Neuronal stem cell (in vitro differentiated cells): ENCODE measurements around the gene TCEANC2. TPM values are rescaled to one million over a fixed set of nuclear protein-coding genes. Genes with fewer than 3 reads are reported as not detected.

Experiments used
- DNase-seq: peaks from one replicate; pipeline ENCODE4 v3.0.0-alpha.2; 2013; ENCODE audit warnings: low spot score
- H2AFZ ChIP-seq: one replicate; pipeline ENCODE4 v1.6.1; 2013; ENCODE audit warnings: mild to moderate bottlenecking, low read length, inconsistent platforms
- H2AK5ac ChIP-seq: 2 replicates; pipeline ENCODE4 v1.6.1; 2013; ENCODE audit warnings: low read depth, mild to moderate bottlenecking, inconsistent platforms, low read length, moderate library complexity, mixed read lengths
- H2BK120ac ChIP-seq: 2 replicates; pipeline ENCODE4 v1.6.1; 2013; ENCODE audit warnings: low read depth, mild to moderate bottlenecking, inconsistent platforms, low read length, moderate library complexity, mixed read lengths
- H2BK12ac ChIP-seq: one replicate; pipeline ENCODE4 v1.6.1; 2013; ENCODE audit warnings: low read length, inconsistent platforms
- H2BK15ac ChIP-seq: 2 replicates; pipeline ENCODE4 v1.6.1; 2013; ENCODE audit warnings: mild to moderate bottlenecking, low read length, inconsistent platforms, mixed read lengths
- H2BK5ac ChIP-seq: one replicate; pipeline ENCODE4 v1.6.1; 2013; ENCODE audit warnings: inconsistent platforms, mild to moderate bottlenecking, low read length, moderate library complexity
- H3K14ac ChIP-seq: one replicate; pipeline ENCODE4 v1.6.1; 2013; ENCODE audit warnings: low read length, inconsistent platforms
- H3K18ac ChIP-seq: 2 replicates; pipeline ENCODE4 v1.6.1; 2013; ENCODE audit warnings: low read length, inconsistent platforms
- H3K23ac ChIP-seq: 2 replicates; pipeline ENCODE4 v1.6.1; 2013; ENCODE audit warnings: low read depth, mild to moderate bottlenecking, mixed read lengths, low read length, inconsistent platforms; ENCODE audit not compliant: poor library complexity
- H3K27ac ChIP-seq: replicated peaks from 3 replicates; pipeline ENCODE4 v1.5.1; 2013; ENCODE audit warnings: low read length, inconsistent platforms
- H3K27me3 ChIP-seq, 3 experiments: 2 replicates each; pipeline ENCODE4 v1.6.1; 2013; ENCODE audit warnings: low read length in 3 of 3, mild to moderate bottlenecking in 2 of 3, inconsistent platforms in 1 of 3, low read depth in 1 of 3, mixed read lengths in 1 of 3, moderate library complexity in 1 of 3; ENCODE audit not compliant: control insufficient read depth in 3 of 3, insufficient read depth in 3 of 3
- H3K36me3 ChIP-seq, 2 donors: replicated peaks in 1 of 2; 2 replicates each; pipeline ENCODE4 v1.6.1; 2013; ENCODE audit warnings: low read length in 2 of 2; ENCODE audit not compliant: control insufficient read depth in 2 of 2, insufficient read depth in 2 of 2
- H3K4ac ChIP-seq: 2 replicates; pipeline ENCODE4 v1.6.1; 2013; ENCODE audit warnings: inconsistent platforms, mild to moderate bottlenecking, low read length, moderate library complexity
- H3K4me1 ChIP-seq, 2 donors: 1 replicate in 1 of 2; 2 replicates in 1 of 2; pipeline ENCODE4 v1.6.1; 2013; ENCODE audit warnings: low read length in 2 of 2, low read depth in 1 of 2; ENCODE audit not compliant: control insufficient read depth in 2 of 2, insufficient read depth in 1 of 2
- H3K4me2 ChIP-seq: one replicate; pipeline ENCODE4 v1.6.1; 2013; ENCODE audit warnings: mild to moderate bottlenecking, low read length, inconsistent platforms; ENCODE audit not compliant: insufficient read depth, poor library complexity, severe bottlenecking
- H3K4me3 ChIP-seq, 2 donors: 2 replicates each; pipeline ENCODE4 v1.5.1; 2013; ENCODE audit warnings: low read length in 2 of 2, mild to moderate bottlenecking in 2 of 2, inconsistent platforms in 1 of 2, moderate library complexity in 1 of 2
- H3K79me1 ChIP-seq: one replicate; pipeline ENCODE4 v1.6.1; 2013; ENCODE audit warnings: low read depth, mild to moderate bottlenecking, inconsistent platforms, low read length, moderate library complexity
- H3K9ac ChIP-seq: one replicate; pipeline ENCODE4 v1.6.1; 2013; ENCODE audit warnings: mild to moderate bottlenecking, low read depth, low read length, inconsistent platforms; ENCODE audit not compliant: poor library complexity
- H3K9me3 ChIP-seq, 2 donors: replicated peaks in 1 of 2; 2 replicates each; pipeline versions ENCODE3 to v1.6.1; 2013; ENCODE audit warnings: low read length in 2 of 2, mild to moderate bottlenecking in 2 of 2, inconsistent platforms in 1 of 2, low read depth in 1 of 2, mixed read lengths in 1 of 2, moderate library complexity in 1 of 2; ENCODE audit not compliant: control insufficient read depth in 2 of 2, insufficient read depth in 1 of 2
- H4K8ac ChIP-seq: one replicate; pipeline ENCODE4 v1.6.1; 2013; ENCODE audit warnings: low read depth, mild to moderate bottlenecking, inconsistent platforms, low read length, moderate library complexity
- H4K91ac ChIP-seq: one replicate; pipeline ENCODE4 v1.6.1; 2013; ENCODE audit warnings: low read length, low read depth, mild to moderate bottlenecking, inconsistent platforms; ENCODE audit not compliant: poor library complexity
- WGBS, 2 donors: extraction: QIAGEN DNeasy Blood & Tissue Kit; methylation state at CpG; one replicate each; pipeline ENCODE4 v1.1.7; 2013; ENCODE audit warnings: missing lambda C conversion rate in 2 of 2, mixed read lengths in 1 of 2; ENCODE audit not compliant: insufficient read length in 2 of 2, insufficient replicate concordance in 1 of 2; ENCODE audit errors: extremely low coverage in 2 of 2; 5-methylcytosine and 5-hydroxymethylcytosine counted together
- small RNA-seq: library from polyadenylated mRNA; stranded (forward); fragments of <200 nt; extraction: miRNeasy Mini kit (QIAGEN cat#:217004); gene quantifications from one replicate; pipeline ENCODE3, GENCODE V24; 2013; ENCODE audit not compliant: insufficient read depth

Gene TCEANC2

GRCh38 chr1:54152696-54153095, 99.3 kb downstream of the TCEANC2 start, which contains the start of gene CDCP2:
Gene CDCP2, minus strand, starts transcription at chr1:54153000. Its CDS starts 78 bp downstream, at chr1:54152922.
- Histone ChIP-seq H4K8ac (no peak within 1 kb of the TSS), H2BK5ac (no peak within 1 kb of the TSS), H3K4ac (no peak within 1 kb of the TSS), H3K27ac (no peak within 1 kb of the TSS), H3K27me3 (peaks cover 0 to 3% (median 0%) of the 10 kb centered on the region in 3 experiments), H3K4me2 (no peak within 1 kb of the TSS), H3K36me3 (no peaks in the 10 kb centered on the region), H3K23ac (no peak within 1 kb of the TSS), H3K14ac (peak within 1 kb of the TSS; percentile 22), H2AK5ac (no peak within 1 kb of the TSS), H4K91ac (no peak within 1 kb of the TSS), H3K9ac (no peak within 1 kb of the TSS), H3K18ac (peak within 1 kb of the TSS; percentile 4), H3K4me3 (peak within 1 kb of the TSS in 1 of 2 donors; percentile 23), H3K9me3 (peaks cover 0 to 4% of the 10 kb centered on the region in 2 donors), H2AFZ (peak within 1 kb of the TSS; percentile 64), H3K79me1 (no peaks in the 10 kb centered on the region), H2BK15ac (no peak within 1 kb of the TSS), H2BK12ac (no peak within 1 kb of the TSS), H3K4me1 (peaks cover 7 to 13% of the 10 kb centered on the region in 2 donors), H2BK120ac (no peak within 1 kb of the TSS)
- WGBS, 2 donors: no CpG with 5 or more reads among the region's 5 CpGs
- DNase-seq: no peak

GRCh38 chr1:54153535-54154439, 100.4 kb downstream of the TCEANC2 start:
- Histone ChIP-seq H4K8ac (no peak overlapping the region), H3K14ac (no peak overlapping the region), H4K91ac (no peak overlapping the region), H3K36me3 (no peaks in the 10 kb centered on the region), H3K23ac (no peak overlapping the region), H3K4me1 (peaks cover 7 to 13% of the 10 kb centered on the region in 2 donors), H2AK5ac (no peak overlapping the region), H3K27ac (no peak overlapping the region), H3K18ac (no peak overlapping the region), H2BK15ac (no peak overlapping the region), H3K27me3 (peaks cover 0 to 6% (median 0%) of the 10 kb centered on the region in 3 experiments), H2AFZ (peak overlapping the region; percentile 64), H3K9me3 (peaks cover 0 to 4% of the 10 kb centered on the region in 2 donors), H2BK5ac (no peak overlapping the region), H2BK120ac (no peak overlapping the region), H3K9ac (no peak overlapping the region), H3K4ac (no peak overlapping the region), H3K79me1 (no peaks in the 10 kb centered on the region), H3K4me2 (no peak overlapping the region), H3K4me3 (no peak overlapping the region), H2BK12ac (no peak overlapping the region)
- no peak for DNase-seq
- no CpG with 5 or more reads among the region's 19 CpGs for WGBS, 2 donors

Small RNA genes lying within 50 kb of the gene (small RNA-seq; reads per million reads assigned to genes)
- not detected for gene AL353898.1
- gene AL353898.2: not detected
